KMS-11 (cell line): ENCODE results near the gene ZNF155.
A peak's percentile ranks its signal among the peaks of the same experiment; 100 is the strongest.

ENCODE experiments used
- H2AFZ ChIP-seq: fragments of 200-600 bp; sonication (generic); 2 replicates; pipeline ENCODE4 v1.6.1; 2016; ENCODE audit warnings: antibody characterized with exemption, mixed run types, low read depth
- H3K27ac ChIP-seq: fragments of 200-600 bp; sonication (generic); 2 replicates; pipeline ENCODE4 v1.6.1; 2016; ENCODE audit warnings: mild to moderate bottlenecking, mixed run types
- H3K27me3 ChIP-seq: fragments of 200-600 bp; sonication (generic); 2 replicates; pipeline ENCODE4 v1.6.1; 2017; ENCODE audit warnings: mild to moderate bottlenecking, low read depth, mixed run types, moderate library complexity; ENCODE audit not compliant: insufficient read depth
- H3K36me3 ChIP-seq: fragments of 200-600 bp; sonication (generic); 2 replicates; pipeline ENCODE4 v1.6.1; 2017; ENCODE audit warnings: mild to moderate bottlenecking, mixed run types; ENCODE audit not compliant: insufficient read depth
- H3K4me1 ChIP-seq: fragments of 200-600 bp; sonication (generic); 2 replicates; pipeline ENCODE4 v1.6.1; 2016; ENCODE audit warnings: mild to moderate bottlenecking, low read depth, mixed run types; ENCODE audit not compliant: poor library complexity, severe bottlenecking
- H3K4me2 ChIP-seq: fragments of 200-600 bp; sonication (generic); 2 replicates; pipeline ENCODE4 v1.7.0; 2016; ENCODE audit warnings: mild to moderate bottlenecking, mixed run types
- H3K4me3 ChIP-seq: fragments of 200-600 bp; sonication (generic); IDR thresholded peaks from 2 replicates; pipeline ENCODE4 v1.6.1; 2017; ENCODE audit warnings: low read depth, low read length, mixed read lengths; ENCODE audit not compliant: insufficient read depth
- H3K79me2 ChIP-seq: fragments of 200-600 bp; sonication (generic); 2 replicates; pipeline ENCODE4 v1.6.1; 2016; ENCODE audit warnings: low read depth, mixed run types; ENCODE audit not compliant: insufficient read depth
- H3K9ac ChIP-seq: fragments of 200-600 bp; sonication (generic); 2 replicates; pipeline ENCODE4 v1.6.1; 2016; ENCODE audit warnings: mild to moderate bottlenecking, mixed run types
- H4K20me1 ChIP-seq: fragments of 200-600 bp; sonication (generic); 2 replicates; pipeline ENCODE4 v1.6.1; 2016; ENCODE audit warnings: mild to moderate bottlenecking, mixed run types; ENCODE audit not compliant: insufficient read depth
- CTCF ChIP-seq: fragments of 200-600 bp; sonication (generic); conservative IDR thresholded peaks from 2 replicates; pipeline ENCODE4 v1.6.1; 2017; ENCODE audit warnings: low read depth, mild to moderate bottlenecking, antibody characterized with exemption, low read length, moderate library complexity, mixed read lengths

ZNF155 gene

GRCh38 chr19:43983912-43984686 lies at the start of gene ZNF155:
Gene ZNF155 (plus strand): TSS chr19:43984188. CDS start chr19:43988544, 4,356 bp downstream.
- H3K4me1 ChIP-seq, result no peaks in the 10 kb centered on the region
- no peaks in the 10 kb centered on the region for H4K20me1 ChIP-seq
- no peaks in the 10 kb centered on the region for H3K79me2 ChIP-seq
- no peak within 1 kb of the TSS for H3K4me2 ChIP-seq
- TF ChIP-seq CTCF, result no peak
- no peaks in the 10 kb centered on the region for H3K36me3 ChIP-seq
- H3K4me3 ChIP-seq, result no peak within 1 kb of the TSS
- H3K27me3 ChIP-seq, result no peaks in the 10 kb centered on the region
- no peak within 1 kb of the TSS for H2AFZ ChIP-seq
- H3K9ac ChIP-seq, result no peak within 1 kb of the TSS
- no peak within 1 kb of the TSS for H3K27ac ChIP-seq

GRCh38 chr19:43934985-43935708 lies 48.8 kb upstream of the ZNF155 start, which contains the start of gene ZNF45:
Gene ZNF45 (minus strand): TSS chr19:43935282. CDS start chr19:43922185, 13,097 bp downstream.
- H3K27me3 ChIP-seq, result no peaks in the 10 kb centered on the region
- H2AFZ ChIP-seq, result peak within 1 kb of the TSS; percentile 98
- no peak for TF ChIP-seq CTCF
- H3K4me1 ChIP-seq, result peaks cover 5% of the 10 kb centered on the region
- peak within 1 kb of the TSS; percentile 2; the same call in 1 of the 2 replicates for H3K27ac ChIP-seq
- peak within 1 kb of the TSS; percentile 41; the same call in 1 of the 2 replicates for H3K9ac ChIP-seq
- H3K79me2 ChIP-seq, result no peaks in the 10 kb centered on the region
- peak within 1 kb of the TSS; percentile 72 for H3K4me2 ChIP-seq
- H4K20me1 ChIP-seq, result no peaks in the 10 kb centered on the region
- H3K36me3 ChIP-seq, result peaks cover 11% of the 10 kb centered on the region; the same call in 1 of the 2 replicates
- H3K4me3 ChIP-seq, result no peak within 1 kb of the TSS

GRCh38 chr19:43936188-43936587 lies 47.8 kb upstream of the ZNF155 start:
- H3K4me3 ChIP-seq, result no peak overlapping the region
- H3K9ac ChIP-seq, result no peak overlapping the region
- H3K27me3 ChIP-seq, result no peaks in the 10 kb centered on the region
- peaks cover 6% of the 10 kb centered on the region; the same call in 1 of the 2 replicates for H3K36me3 ChIP-seq
- H3K27ac ChIP-seq, result no peak overlapping the region
- no peak for TF ChIP-seq CTCF
- peak overlapping the region; percentile 98; the same call in 1 of the 2 replicates for H2AFZ ChIP-seq
- H3K79me2 ChIP-seq, result no peaks in the 10 kb centered on the region
- peaks cover 5% of the 10 kb centered on the region for H3K4me1 ChIP-seq
- no peak overlapping the region for H3K4me2 ChIP-seq
- no peaks in the 10 kb centered on the region for H4K20me1 ChIP-seq

- Histone ChIP-seq H4K20me1 (no peaks in the 10 kb centered on the region), H2AFZ (no peak overlapping the region), H3K9ac (no peak overlapping the region), H3K79me2 (no peaks in the 10 kb centered on the region), H3K4me2 (no peak overlapping the region), H3K27me3 (no peaks in the 10 kb centered on the region), H3K36me3 (no peaks in the 10 kb centered on the region), H3K4me1 (no peaks in the 10 kb centered on the region), H3K4me3 (no peak overlapping the region), H3K27ac (no peak overlapping the region)
- TF ChIP-seq CTCF, result no peak
Measured at GRCh38 chr19:43939557-43940260, 44.3 kb upstream of the ZNF155 start.
